Cardiac fibroblast (primary cell): ENCODE data around the gene SHB.

Experiments
- DNase-seq, 2 donors: peaks; one replicate each; pipeline versions ENCODE4 v3.0.0 to v3.0.0-alpha.2; 2010; ENCODE audit warnings: low read depth in 2 of 2
- H3K4me3 ChIP-seq, 2 donors: replicated peaks in 1 of 2; 1 replicate in 1 of 2; 2 replicates in 1 of 2; pipeline ENCODE4 v1.5.1; 2011; ENCODE audit warnings: low read depth in 2 of 2, low read length in 2 of 2, mild to moderate bottlenecking in 2 of 2, moderate library complexity in 1 of 2
- TF ChIP-seq, protein P1 (sequence below): IDR thresholded peaks from one replicate; pipeline ENCODE4 v1.5.1; 2011; ENCODE audit warnings: low read depth, mild to moderate bottlenecking, low read length, inconsistent platforms

Gene SHB

GRCh38 chr9:38004809-38005560 is 64.0 kb downstream of the SHB start:
- no peak overlapping the region for H3K4me3 ChIP-seq
- DNase-seq = no peak
- TF ChIP-seq, protein P1, sequence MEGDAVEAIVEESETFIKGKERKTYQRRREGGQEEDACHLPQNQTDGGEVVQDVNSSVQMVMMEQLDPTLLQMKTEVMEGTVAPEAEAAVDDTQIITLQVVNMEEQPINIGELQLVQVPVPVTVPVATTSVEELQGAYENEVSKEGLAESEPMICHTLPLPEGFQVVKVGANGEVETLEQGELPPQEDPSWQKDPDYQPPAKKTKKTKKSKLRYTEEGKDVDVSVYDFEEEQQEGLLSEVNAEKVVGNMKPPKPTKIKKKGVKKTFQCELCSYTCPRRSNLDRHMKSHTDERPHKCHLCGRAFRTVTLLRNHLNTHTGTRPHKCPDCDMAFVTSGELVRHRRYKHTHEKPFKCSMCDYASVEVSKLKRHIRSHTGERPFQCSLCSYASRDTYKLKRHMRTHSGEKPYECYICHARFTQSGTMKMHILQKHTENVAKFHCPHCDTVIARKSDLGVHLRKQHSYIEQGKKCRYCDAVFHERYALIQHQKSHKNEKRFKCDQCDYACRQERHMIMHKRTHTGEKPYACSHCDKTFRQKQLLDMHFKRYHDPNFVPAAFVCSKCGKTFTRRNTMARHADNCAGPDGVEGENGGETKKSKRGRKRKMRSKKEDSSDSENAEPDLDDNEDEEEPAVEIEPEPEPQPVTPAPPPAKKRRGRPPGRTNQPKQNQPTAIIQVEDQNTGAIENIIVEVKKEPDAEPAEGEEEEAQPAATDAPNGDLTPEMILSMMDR = no peak

DNA sequence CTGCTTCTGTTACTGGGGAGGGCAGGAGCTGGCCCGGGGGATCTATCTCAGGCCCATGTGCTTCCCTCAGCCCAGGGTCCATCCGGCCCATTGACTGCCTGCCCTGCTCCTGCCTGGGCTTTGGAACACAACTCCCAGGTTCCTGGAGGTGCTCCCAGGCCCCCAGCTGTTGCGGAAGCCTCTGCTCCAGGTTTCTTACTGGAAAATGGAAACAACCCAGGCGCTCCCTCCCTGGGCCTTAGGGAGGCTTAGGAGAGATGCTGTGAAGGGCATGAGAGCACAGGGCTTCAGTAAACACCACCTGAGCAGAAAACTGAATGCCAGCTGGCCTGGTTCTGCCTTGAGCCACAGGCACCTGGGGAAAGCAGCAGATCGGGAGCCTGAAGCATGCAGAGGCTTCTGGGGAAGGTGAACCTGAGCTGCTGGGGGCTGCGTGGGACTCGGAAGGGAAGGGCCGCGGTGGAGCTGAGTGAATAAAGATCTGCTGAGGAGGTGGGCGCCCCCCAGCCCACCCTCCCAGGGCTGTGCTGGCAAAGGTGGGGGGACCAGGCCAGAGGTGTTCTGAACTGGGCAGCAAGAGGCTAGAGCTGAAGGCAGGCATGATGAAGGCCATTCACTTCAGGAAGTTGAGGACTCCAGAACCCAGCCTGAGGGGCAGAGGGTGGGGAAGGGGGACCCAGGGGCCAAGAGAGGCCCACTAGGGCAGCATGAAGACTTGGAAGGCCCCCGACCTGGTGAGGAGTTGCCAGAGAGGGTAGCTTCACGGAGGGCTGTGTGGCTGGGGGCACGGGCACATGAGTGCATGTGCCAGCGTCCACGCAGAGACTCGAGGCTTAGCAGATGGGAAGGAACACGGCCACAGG is 64.8 kb downstream of the SHB start:
- no peak for DNase-seq
- TF ChIP-seq, protein P1 = no peak
- H3K4me3 ChIP-seq = no peak overlapping the region

- H3K4me3 ChIP-seq = no peak overlapping the region
- TF ChIP-seq, protein P1 = no peak
- no peak for DNase-seq
Measured at GRCh38 chr9:38003230-38003629, 65.8 kb downstream of the SHB start.

GRCh38 chr9:38001430-38001829 is 67.6 kb downstream of the SHB start:
- H3K4me3 ChIP-seq = no peak overlapping the region
- DNase-seq = no peak
- TF ChIP-seq, protein P1 = no peak

GRCh38 chr9:38000735-38001134 is 68.3 kb downstream of the SHB start:
- DNase-seq = no peak
- H3K4me3 ChIP-seq = no peak overlapping the region
- TF ChIP-seq, protein P1 = no peak

DNA sequence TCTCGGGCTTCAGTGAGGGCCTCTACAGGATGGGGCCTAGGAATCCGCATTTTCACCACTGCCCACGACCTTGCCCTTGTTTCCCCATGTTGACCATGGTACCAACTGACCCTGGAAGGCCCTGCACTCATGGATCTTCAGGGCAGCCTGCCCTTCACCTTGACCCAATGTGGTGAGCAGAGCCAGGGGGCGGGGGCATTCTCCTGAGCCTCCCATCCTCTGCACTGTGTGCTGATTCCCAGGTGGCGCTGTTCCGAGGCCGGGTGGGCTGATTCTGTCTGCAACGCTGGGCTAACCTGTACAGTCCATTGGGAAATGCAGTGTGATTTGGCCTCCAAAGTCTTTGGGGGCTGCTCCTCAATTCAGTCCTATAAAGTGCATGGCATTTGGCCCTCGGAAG is 68.7 kb downstream of the SHB start:
- DNase-seq = no peak
- no peak overlapping the region for H3K4me3 ChIP-seq
- TF ChIP-seq, protein P1 = no peak
